Neural cell (in vitro differentiated cells): ENCODE results near the gene SNX32. TPM values are rescaled to one million over a fixed set of nuclear protein-coding genes. Genes with fewer than 3 reads are reported as not detected.
"Not testable (repeated sequence)": the region's sequence is repeated elsewhere in the genome, so short reads cannot be mapped to it uniquely, and the experiment has no call there.

ENCODE experiments used
- H2AFZ ChIP-seq: fragments of 200-600, 300-800 bp; sonication (generic), shearing (Covaris generic); 2 replicates; pipeline ENCODE4 v1.6.0; 2014; ENCODE audit warnings: low read depth, mild to moderate bottlenecking, antibody characterized with exemption, low read length, moderate library complexity
- H3F3A ChIP-seq: fragments of 200-600 bp; shearing (Covaris generic); 2 replicates; pipeline ENCODE4 v1.6.1; 2016; ENCODE audit warnings: mild to moderate bottlenecking, moderate library complexity, mixed read lengths, antibody characterized with exemption, low read length; ENCODE audit not compliant: insufficient read depth, poor library complexity, severe bottlenecking
- H3K27ac ChIP-seq: fragments of 200-600, 300-800 bp; sonication (generic), shearing (Covaris generic); 2 replicates; pipeline ENCODE4 v1.5.1; 2014; ENCODE audit warnings: mild to moderate bottlenecking, low read length, moderate library complexity
- H3K27me3 ChIP-seq: fragments of 300-800, 200-600 bp; sonication (generic), shearing (Covaris generic); 2 replicates; pipeline ENCODE4 v1.6.0; 2014; ENCODE audit warnings: mild to moderate bottlenecking, low read depth, low read length, moderate library complexity; ENCODE audit not compliant: insufficient read depth
- H3K36me3 ChIP-seq: fragments of 300-800, 200-600 bp; sonication (generic), shearing (Covaris generic); 2 replicates; pipeline ENCODE4 v1.5.1; 2014; ENCODE audit warnings: mild to moderate bottlenecking, antibody characterized with exemption, low read length, moderate library complexity; ENCODE audit not compliant: insufficient read depth
- H3K4me2 ChIP-seq: fragments of 300-800, 200-600 bp; sonication (generic), shearing (Covaris generic); 2 replicates; pipeline ENCODE4 v1.6.0; 2014; ENCODE audit warnings: mild to moderate bottlenecking, low read length
- H3K4me3 ChIP-seq: fragments of 300-800, 200-600 bp; sonication (generic), shearing (Covaris generic); 2 replicates; pipeline ENCODE4 v1.5.1; 2014; ENCODE audit warnings: mild to moderate bottlenecking, low read length, moderate library complexity
- H3K79me2 ChIP-seq: fragments of 200-600 bp; shearing (Covaris generic); replicated peaks from 2 replicates; pipeline ENCODE4 v1.6.0; 2014; ENCODE audit warnings: mild to moderate bottlenecking, low read length, moderate library complexity; ENCODE audit not compliant: insufficient read depth
- H3K9ac ChIP-seq: fragments of 300-800, 200-600 bp; sonication (generic), shearing (Covaris generic); 2 replicates; pipeline ENCODE4 v1.6.1; 2016; ENCODE audit warnings: mild to moderate bottlenecking, low read length, mixed read lengths
- H3K9me2 ChIP-seq: fragments of 200-600 bp; shearing (Covaris generic); 2 replicates; pipeline ENCODE4 v1.6.1; 2016; ENCODE audit warnings: mild to moderate bottlenecking, low read length, mixed read lengths; ENCODE audit not compliant: insufficient read depth
- H3K9me3 ChIP-seq: fragments of 200-600, 300-800 bp; sonication (generic), shearing (Covaris generic); 2 replicates; pipeline ENCODE4 v1.6.1; 2016; ENCODE audit warnings: mild to moderate bottlenecking, mixed run types, low read length, moderate library complexity, mixed read lengths
- H4K20me1 ChIP-seq: fragments of 200-600 bp; shearing (Covaris generic); 2 replicates; pipeline ENCODE4 v1.6.1; 2016; ENCODE audit warnings: mild to moderate bottlenecking, mixed run types; ENCODE audit not compliant: insufficient read depth
- CTCF ChIP-seq: fragments of 450-650 bp; IDR thresholded peaks from 2 replicates; pipeline ENCODE4 v1.5.1; 2014; ENCODE audit warnings: antibody characterized with exemption, mild to moderate bottlenecking, moderate library complexity; ENCODE audit not compliant: poor library complexity, severe bottlenecking
- EP300 ChIP-seq: fragments of 450-650 bp; conservative IDR thresholded peaks from 2 replicates; pipeline ENCODE4 v1.6.1; 2014; ENCODE audit warnings: antibody characterized with exemption, mild to moderate bottlenecking, moderate library complexity; ENCODE audit not compliant: poor library complexity, severe bottlenecking
- EZH2 ChIP-seq: fragments of 200-600, 300-800 bp; shearing (Covaris generic), sonication (generic); IDR thresholded peaks from 2 replicates; pipeline ENCODE4 v1.6.1; 2014; ENCODE audit warnings: antibody characterized with exemption, low read length, borderline replicate concordance, mild to moderate bottlenecking; ENCODE audit not compliant: insufficient read depth, poor library complexity, severe bottlenecking
- MXI1 ChIP-seq: fragments of 450-650 bp; conservative IDR thresholded peaks from 2 replicates; pipeline ENCODE4 v1.6.1; 2014; ENCODE audit warnings: antibody characterized with exemption, mild to moderate bottlenecking; ENCODE audit not compliant: poor library complexity, severe bottlenecking
- POLR2AphosphoS5 ChIP-seq: IDR thresholded peaks from 2 replicates; pipeline ENCODE4 v1.6.1; 2012
- RAD21 ChIP-seq: fragments of 450-650 bp; conservative IDR thresholded peaks from 2 replicates; pipeline ENCODE4 v1.6.1; 2014; ENCODE audit warnings: antibody characterized with exemption, mild to moderate bottlenecking, moderate library complexity
- SMC3 ChIP-seq: fragments of 450-650 bp; conservative IDR thresholded peaks from 2 replicates; pipeline ENCODE4 v1.6.1; 2014; ENCODE audit warnings: antibody characterized with exemption, mild to moderate bottlenecking, moderate library complexity; ENCODE audit not compliant: poor library complexity
- TAF1 ChIP-seq: IDR thresholded peaks from 2 replicates; pipeline ENCODE4 v1.6.1; 2012; ENCODE audit warnings: low read depth
- polyA plus RNA-seq: library from polyadenylated mRNA; depleted of rRNA; stranded (reverse); fragments of >200 nt; gene quantifications from 2 replicates; pipeline ENCODE4 v1.2.3, GENCODE V29; 2014
- TF ChIP-seq, protein P1 (sequence below): IDR thresholded peaks from 2 replicates; pipeline ENCODE4 v1.6.1; 2012; ENCODE audit warnings: borderline replicate concordance

Gene SNX32
- polyA plus RNA-seq, 1 donor from 2014 or later, result 16.0 TPM

DNA sequence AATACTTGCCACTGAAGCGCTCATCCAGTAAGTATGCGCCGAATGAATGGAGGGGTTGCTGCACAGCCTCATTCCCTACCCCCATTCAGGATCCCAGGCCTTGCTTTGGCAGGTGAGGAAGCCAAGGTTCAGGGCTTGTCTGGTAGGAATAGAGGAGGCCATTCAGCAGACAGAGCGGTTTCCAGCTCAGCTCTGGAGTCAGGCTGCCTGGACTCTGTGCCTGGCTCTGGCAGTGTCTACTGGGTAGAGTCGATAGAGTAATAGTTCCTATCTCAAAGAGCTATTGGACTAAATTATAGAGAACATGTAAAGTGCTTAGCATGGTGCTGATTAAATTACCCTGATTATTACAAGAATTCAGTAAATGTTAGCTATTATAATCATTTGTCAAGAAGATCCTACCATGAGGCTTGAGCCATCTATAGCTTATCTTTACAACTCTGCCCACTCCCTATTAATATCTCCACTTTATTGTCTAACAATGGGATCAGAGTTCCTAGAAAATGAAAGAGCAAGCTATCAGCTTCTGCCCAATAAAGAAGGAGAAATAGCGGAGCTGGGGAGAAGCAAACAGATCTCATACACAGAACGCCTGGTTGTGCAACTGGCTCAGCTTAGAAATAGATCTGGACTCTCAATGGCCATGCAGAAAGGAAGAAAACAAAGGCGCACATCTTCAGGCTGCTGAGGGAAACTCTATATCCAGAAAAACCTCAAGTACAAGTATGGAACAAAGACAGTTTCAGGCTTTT is 6.6 kb upstream of the SNX32 start:
- Histone ChIP-seq H3K9ac (no peak overlapping the region), H4K20me1 (no peaks in the 10 kb centered on the region), H3F3A (no peaks in the 10 kb centered on the region), H3K9me3 (no peaks in the 10 kb centered on the region), H3K36me3 (no peaks in the 10 kb centered on the region), H3K27me3 (no peaks in the 10 kb centered on the region), H3K4me3 (no peak overlapping the region), H3K4me2 (no peak overlapping the region), H3K9me2 (no peaks in the 10 kb centered on the region), H3K27ac (no peak overlapping the region), H2AFZ (no peak overlapping the region), H3K79me2 (no peaks in the 10 kb centered on the region)
- TF ChIP-seq POLR2AphosphoS5 (no peak), EZH2 (no peak)

DNA sequence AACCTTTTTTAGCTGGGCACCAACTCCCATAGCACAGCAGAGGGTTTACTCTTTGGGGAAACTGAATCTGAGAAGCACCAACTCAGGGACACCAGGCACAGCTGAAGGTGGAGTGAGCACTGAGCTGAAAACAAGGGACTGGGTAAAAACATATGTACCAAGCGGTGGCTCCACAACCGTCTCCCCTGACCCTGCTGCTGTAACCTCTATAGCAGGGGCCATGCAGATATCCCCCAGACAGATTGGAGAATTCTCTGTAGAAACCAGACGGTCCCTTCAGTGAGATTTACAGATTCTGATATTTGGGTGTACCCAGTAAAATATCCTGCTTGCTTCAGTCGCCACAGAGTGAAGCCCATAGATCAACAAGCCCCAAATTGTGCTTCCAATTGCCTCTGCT is 4.3 kb upstream of the SNX32 start:
- Histone ChIP-seq H2AFZ (no peak overlapping the region), H3K27me3 (no peaks in the 10 kb centered on the region), H4K20me1 (no peaks in the 10 kb centered on the region), H3K9me3 (no peaks in the 10 kb centered on the region), H3K79me2 (peaks cover 4% of the 10 kb centered on the region), H3F3A (no peaks in the 10 kb centered on the region), H3K9ac (no peak overlapping the region), H3K9me2 (no peaks in the 10 kb centered on the region), H3K36me3 (no peaks in the 10 kb centered on the region), H3K4me3 (no peak overlapping the region), H3K27ac (no peak overlapping the region), H3K4me2 (no peak overlapping the region)
- TF ChIP-seq POLR2AphosphoS5 (no peak), SMC3 (no peak), MXI1 (no peak), EZH2 (no peak), EP300 (no peak), CTCF (no peak), TAF1 (no peak), RAD21 (no peak)
- TF ChIP-seq, protein P1, sequence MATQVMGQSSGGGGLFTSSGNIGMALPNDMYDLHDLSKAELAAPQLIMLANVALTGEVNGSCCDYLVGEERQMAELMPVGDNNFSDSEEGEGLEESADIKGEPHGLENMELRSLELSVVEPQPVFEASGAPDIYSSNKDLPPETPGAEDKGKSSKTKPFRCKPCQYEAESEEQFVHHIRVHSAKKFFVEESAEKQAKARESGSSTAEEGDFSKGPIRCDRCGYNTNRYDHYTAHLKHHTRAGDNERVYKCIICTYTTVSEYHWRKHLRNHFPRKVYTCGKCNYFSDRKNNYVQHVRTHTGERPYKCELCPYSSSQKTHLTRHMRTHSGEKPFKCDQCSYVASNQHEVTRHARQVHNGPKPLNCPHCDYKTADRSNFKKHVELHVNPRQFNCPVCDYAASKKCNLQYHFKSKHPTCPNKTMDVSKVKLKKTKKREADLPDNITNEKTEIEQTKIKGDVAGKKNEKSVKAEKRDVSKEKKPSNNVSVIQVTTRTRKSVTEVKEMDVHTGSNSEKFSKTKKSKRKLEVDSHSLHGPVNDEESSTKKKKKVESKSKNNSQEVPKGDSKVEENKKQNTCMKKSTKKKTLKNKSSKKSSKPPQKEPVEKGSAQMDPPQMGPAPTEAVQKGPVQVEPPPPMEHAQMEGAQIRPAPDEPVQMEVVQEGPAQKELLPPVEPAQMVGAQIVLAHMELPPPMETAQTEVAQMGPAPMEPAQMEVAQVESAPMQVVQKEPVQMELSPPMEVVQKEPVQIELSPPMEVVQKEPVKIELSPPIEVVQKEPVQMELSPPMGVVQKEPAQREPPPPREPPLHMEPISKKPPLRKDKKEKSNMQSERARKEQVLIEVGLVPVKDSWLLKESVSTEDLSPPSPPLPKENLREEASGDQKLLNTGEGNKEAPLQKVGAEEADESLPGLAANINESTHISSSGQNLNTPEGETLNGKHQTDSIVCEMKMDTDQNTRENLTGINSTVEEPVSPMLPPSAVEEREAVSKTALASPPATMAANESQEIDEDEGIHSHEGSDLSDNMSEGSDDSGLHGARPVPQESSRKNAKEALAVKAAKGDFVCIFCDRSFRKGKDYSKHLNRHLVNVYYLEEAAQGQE, result no peak

GRCh38 chr11:65832231-65832630 is 1.5 kb upstream of the SNX32 start:
- H3K9ac ChIP-seq, H3K36me3 ChIP-seq, H3K4me3 ChIP-seq, H3F3A ChIP-seq, H3K27ac ChIP-seq, H4K20me1 ChIP-seq, H3K79me2 ChIP-seq, H3K9me3 ChIP-seq, H3K9me2 ChIP-seq, H3K27me3 ChIP-seq, H3K4me2 ChIP-seq, H2AFZ ChIP-seq: not testable (repeated sequence)
